ENCODE measurements around the gene VGLL4. TPM values are rescaled to one million over a fixed set of nuclear protein-coding genes. Genes with fewer than 3 reads are reported as not detected.
"Not testable (repeated sequence)": the region's sequence is repeated elsewhere in the genome, so short reads cannot be mapped to it uniquely, and the experiment has no call there.

VGLL4 gene
- total RNA-seq: 100 to 1,000 TPM in 1 of 2 donors, 10 to 100 TPM in 1; 93.5 to 104 TPM
- 10 to 100 TPM; 44.7 to 47.8 TPM for polyA plus RNA-seq
- long read RNA-seq, donor 1, transcript VGLL4-211 (5 exons, 1,377 nt): major isoform, 43 of 194 reads
- long read RNA-seq, donor 1, transcript VGLL4-201 (6 exons, 3,725 nt): minor isoform, 34 of 194 reads
- long read RNA-seq, donor 1, partial matches to known transcripts: 5 of 194 reads
- long read RNA-seq, donor 1, other reads (novel, unspliced or antisense): 108 of 194 reads
- long read RNA-seq, donor 2, transcript VGLL4-201 (6 exons, 3,725 nt): major isoform, 6 of 79 reads
- long read RNA-seq, donor 2, partial matches to known transcripts: 12 of 79 reads
- long read RNA-seq, donor 2, other reads (novel, unspliced or antisense): 58 of 79 reads

GRCh38 chr3:11643605-11644087 is at the start of gene VGLL4:
TSS of gene VGLL4 (minus strand) at chr3:11643915. CDS start at chr3:11643518, 397 bp downstream.
- Histone ChIP-seq H3K27me3 (ENCODE audit: control insufficient read depth in 1 of 2, insufficient read depth in 2 of 2, low read length in 1 of 2) (no peaks in the 10 kb centered on the region), H3K4me1 (ENCODE audit: control insufficient read depth in 1 of 2, insufficient read depth in 2 of 2, low read length in 2 of 2) (peaks cover 5% of the 10 kb centered on the region in 2 donors), H3K36me3 (ENCODE audit: control insufficient read depth in 1 of 2, insufficient read depth in 2 of 2, low read length in 1 of 2) (no peaks in the 10 kb centered on the region), H3K4me3 (ENCODE audit: low read length in 2 of 2) (peak within 1 kb of the TSS; percentile 35 to 71), H3K9me3 (ENCODE audit: control insufficient read depth, low read length) (no peaks in the 10 kb centered on the region), H3K27ac (ENCODE audit: low read depth in 1 of 2, low read length in 2 of 2) (peak within 1 kb of the TSS; percentile 24 to 57)
- intact Hi-C loops (cut with DNase I): loop anchor here (2.0 to 5.0 kb wide), 8 partner anchors 41 to 261 kb away; no protein-coding TSS in a partner anchor
- 0% methylated on average over 24 of the region's 24 CpGs for WGBS, 2 donors
- DNase-seq (peak; percentile 94), ATAC-seq (ENCODE audit: low FRiP score) (peak; percentile 90)

GRCh38 chr3:11692532-11692813 is 48.8 kb upstream of the VGLL4 start:
- ATAC-seq (ENCODE audit: low FRiP score) (no peak), DNase-seq (no peak)
- no peaks in the 10 kb centered on the region for H3K27me3 ChIP-seq (ENCODE audit: control insufficient read depth in 1 of 2, insufficient read depth in 2 of 2, low read length in 1 of 2)
- intact Hi-C loops (cut with DNase I): no loop called here
- no peak overlapping the region for H3K27ac ChIP-seq (ENCODE audit: low read depth in 1 of 2, low read length in 2 of 2)
- no peak overlapping the region for H3K4me3 ChIP-seq (ENCODE audit: low read length in 2 of 2)
- no peaks in the 10 kb centered on the region for H3K9me3 ChIP-seq (ENCODE audit: control insufficient read depth, low read length)
- 74 to 85% methylated on average over 5 of the region's 5 CpGs for WGBS, 2 donors
- no peaks in the 10 kb centered on the region for H3K36me3 ChIP-seq (ENCODE audit: control insufficient read depth in 1 of 2, insufficient read depth in 2 of 2, low read length in 1 of 2)
- H3K4me1 ChIP-seq (ENCODE audit: control insufficient read depth in 1 of 2, insufficient read depth in 2 of 2, low read length in 2 of 2): peaks cover 3 to 6% of the 10 kb centered on the region in 2 donors

DNA sequence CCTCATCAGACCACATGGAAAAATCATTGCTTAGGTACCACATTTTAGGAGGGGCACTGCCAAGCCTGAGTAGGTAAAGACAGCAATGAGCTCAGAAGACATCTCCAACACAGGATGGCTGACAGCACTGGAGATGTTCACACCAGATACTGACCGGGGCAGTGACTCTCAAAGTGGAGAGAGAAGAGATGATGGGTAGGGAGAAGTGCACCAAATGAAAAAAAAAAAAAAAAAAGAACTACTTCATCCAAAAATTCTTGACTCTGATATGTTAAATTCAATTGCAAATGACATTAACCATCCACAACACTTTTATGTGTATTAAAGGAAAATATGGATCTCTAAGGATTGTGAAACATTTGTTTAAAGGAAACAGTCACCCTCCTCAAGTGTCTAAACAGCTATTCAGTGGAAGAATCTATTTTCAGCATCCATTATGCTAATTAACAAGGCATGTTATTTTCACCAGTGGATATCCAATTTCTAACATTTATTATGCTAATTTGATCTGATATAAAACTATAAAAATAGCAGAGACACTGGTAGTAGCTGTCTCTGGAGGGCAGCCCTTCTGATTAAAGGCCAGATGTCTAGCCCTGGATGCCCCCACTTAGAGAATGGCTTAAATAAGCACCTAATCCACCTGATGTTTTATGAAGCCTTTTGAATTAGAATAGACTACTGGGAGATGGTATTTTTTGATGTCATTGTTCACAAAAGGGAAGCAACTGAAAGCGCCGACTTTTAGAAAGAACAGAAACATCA is 48.2 kb upstream of the VGLL4 start:
- H3K4me1 ChIP-seq (ENCODE audit: control insufficient read depth in 1 of 2, insufficient read depth in 2 of 2, low read length in 2 of 2): peaks cover 3 to 6% of the 10 kb centered on the region in 2 donors
- 91 to 93% methylated on average over 3 of the region's 3 CpGs for WGBS, 2 donors
- no peak for DNase-seq
- H3K4me3 ChIP-seq (ENCODE audit: low read length in 2 of 2): no peak overlapping the region
- H3K9me3 ChIP-seq (ENCODE audit: control insufficient read depth, low read length): no peaks in the 10 kb centered on the region
- intact Hi-C loops (cut with DNase I): no loop called here
- ATAC-seq (ENCODE audit: low FRiP score): no peak
- no peaks in the 10 kb centered on the region for H3K27me3 ChIP-seq (ENCODE audit: control insufficient read depth in 1 of 2, insufficient read depth in 2 of 2, low read length in 1 of 2)
- no peaks in the 10 kb centered on the region for H3K36me3 ChIP-seq (ENCODE audit: control insufficient read depth in 1 of 2, insufficient read depth in 2 of 2, low read length in 1 of 2)
- no peak overlapping the region for H3K27ac ChIP-seq (ENCODE audit: low read depth in 1 of 2, low read length in 2 of 2)

GRCh38 chr3:11690863-11691766 is 47.4 kb upstream of the VGLL4 start:
- ATAC-seq (ENCODE audit: low FRiP score): no peak

DNA sequence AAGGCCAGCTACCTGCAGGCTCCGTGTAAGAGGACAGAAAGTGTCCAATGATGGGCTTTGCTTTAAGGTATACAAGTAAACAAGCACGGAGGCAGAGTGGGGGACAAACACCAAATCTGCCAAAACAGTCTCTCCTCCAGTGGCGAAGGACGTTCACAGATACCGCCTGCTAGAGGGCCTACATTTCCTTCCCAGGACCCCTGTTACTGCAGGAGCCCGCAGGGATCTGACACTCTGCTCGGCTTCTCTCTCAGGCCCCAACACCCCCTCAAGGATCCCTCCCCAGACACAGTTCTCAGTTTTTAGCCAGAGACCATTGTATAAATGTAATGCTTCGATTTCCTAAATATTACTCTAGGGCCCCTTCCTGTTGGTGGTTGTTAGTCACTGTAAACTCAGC is 46.0 kb upstream of the VGLL4 start:
- no peaks in the 10 kb centered on the region for H3K36me3 ChIP-seq (ENCODE audit: control insufficient read depth in 1 of 2, insufficient read depth in 2 of 2, low read length in 1 of 2)
- no peaks in the 10 kb centered on the region for H3K27me3 ChIP-seq (ENCODE audit: control insufficient read depth in 1 of 2, insufficient read depth in 2 of 2, low read length in 1 of 2)
- DNase-seq: no peak
- peaks cover 0 to 1% of the 10 kb centered on the region in 2 donors for H3K4me1 ChIP-seq (ENCODE audit: control insufficient read depth in 1 of 2, insufficient read depth in 2 of 2, low read length in 2 of 2)
- intact Hi-C loops (cut with DNase I): no loop called here
- no peak overlapping the region for H3K4me3 ChIP-seq (ENCODE audit: low read length in 2 of 2)
- ATAC-seq (ENCODE audit: low FRiP score): no peak
- WGBS, 2 donors: 81 to 89% methylated on average over 8 of the region's 8 CpGs
- no peaks in the 10 kb centered on the region for H3K9me3 ChIP-seq (ENCODE audit: control insufficient read depth, low read length)
- no peak overlapping the region for H3K27ac ChIP-seq (ENCODE audit: low read depth in 1 of 2, low read length in 2 of 2)

More at GRCh38 chr3:11690863-11691766, 47.4 kb upstream of the VGLL4 start:
- DNase-seq: no peak
- H3K36me3 ChIP-seq (ENCODE audit: control insufficient read depth in 1 of 2, insufficient read depth in 2 of 2, low read length in 1 of 2): no peaks in the 10 kb centered on the region
- peaks cover 3 to 6% of the 10 kb centered on the region in 2 donors for H3K4me1 ChIP-seq (ENCODE audit: control insufficient read depth in 1 of 2, insufficient read depth in 2 of 2, low read length in 2 of 2)
- H3K27ac ChIP-seq (ENCODE audit: low read depth in 1 of 2, low read length in 2 of 2): no peak overlapping the region
- H3K9me3 ChIP-seq (ENCODE audit: control insufficient read depth, low read length): no peaks in the 10 kb centered on the region
- intact Hi-C loops (cut with DNase I): no loop called here
- H3K4me3 ChIP-seq (ENCODE audit: low read length in 2 of 2): no peak overlapping the region
- 46 to 57% methylated on average over 8 of the region's 8 CpGs for WGBS, 2 donors
- no peaks in the 10 kb centered on the region for H3K27me3 ChIP-seq (ENCODE audit: control insufficient read depth in 1 of 2, insufficient read depth in 2 of 2, low read length in 1 of 2)

- H3K4me1 ChIP-seq (ENCODE audit: control insufficient read depth in 1 of 2, insufficient read depth in 2 of 2, low read length in 2 of 2); DNase-seq; H3K36me3 ChIP-seq (ENCODE audit: control insufficient read depth in 1 of 2, insufficient read depth in 2 of 2, low read length in 1 of 2); ATAC-seq (ENCODE audit: low FRiP score); H3K27ac ChIP-seq (ENCODE audit: low read depth in 1 of 2, low read length in 2 of 2); H3K27me3 ChIP-seq (ENCODE audit: control insufficient read depth in 1 of 2, insufficient read depth in 2 of 2, low read length in 1 of 2); H3K9me3 ChIP-seq (ENCODE audit: control insufficient read depth, low read length); H3K4me3 ChIP-seq (ENCODE audit: low read length in 2 of 2); intact Hi-C loops (cut with DNase I): not testable (repeated sequence)
- WGBS, 2 donors: 96 to 99% methylated on average over 6 of the region's 6 CpGs
Measured at GRCh38 chr3:11684980-11685379, 41.3 kb upstream of the VGLL4 start.

- Histone ChIP-seq H3K27ac (ENCODE audit: low read depth in 1 of 2, low read length in 2 of 2) (no peak overlapping the region), H3K4me3 (ENCODE audit: low read length in 2 of 2) (no peak overlapping the region), H3K4me1 (ENCODE audit: control insufficient read depth in 1 of 2, insufficient read depth in 2 of 2, low read length in 2 of 2) (peaks cover 0 to 2% of the 10 kb centered on the region in 2 donors), H3K27me3 (ENCODE audit: control insufficient read depth in 1 of 2, insufficient read depth in 2 of 2, low read length in 1 of 2) (no peaks in the 10 kb centered on the region), H3K36me3 (ENCODE audit: control insufficient read depth in 1 of 2, insufficient read depth in 2 of 2, low read length in 1 of 2) (peaks cover 0 to 1% of the 10 kb centered on the region in 2 donors), H3K9me3 (ENCODE audit: control insufficient read depth, low read length) (no peaks in the 10 kb centered on the region)
- DNase-seq: no peak
- WGBS, 2 donors: 59 to 65% methylated on average over 14 of the region's 14 CpGs
- intact Hi-C loops (cut with DNase I): no loop called here
- ATAC-seq (ENCODE audit: low FRiP score): no peak
Measured at GRCh38 chr3:11680509-11680908, 36.8 kb upstream of the VGLL4 start.

- 93 to 97% methylated on average over 5 of the region's 5 CpGs for WGBS, 2 donors
- intact Hi-C loops (cut with DNase I): no loop called here
- ATAC-seq (ENCODE audit: low FRiP score): no peak
- Histone ChIP-seq H3K4me3 (ENCODE audit: low read length in 2 of 2) (no peak overlapping the region), H3K36me3 (ENCODE audit: control insufficient read depth in 1 of 2, insufficient read depth in 2 of 2, low read length in 1 of 2) (peaks cover 0 to 1% of the 10 kb centered on the region in 2 donors), H3K4me1 (ENCODE audit: control insufficient read depth in 1 of 2, insufficient read depth in 2 of 2, low read length in 2 of 2) (peaks cover 0 to 2% of the 10 kb centered on the region in 2 donors), H3K9me3 (ENCODE audit: control insufficient read depth, low read length) (no peaks in the 10 kb centered on the region), H3K27me3 (ENCODE audit: control insufficient read depth in 1 of 2, insufficient read depth in 2 of 2, low read length in 1 of 2) (no peaks in the 10 kb centered on the region), H3K27ac (ENCODE audit: low read depth in 1 of 2, low read length in 2 of 2) (no peak overlapping the region)
- DNase-seq: no peak
Measured at GRCh38 chr3:11679964-11680363, 36.2 kb upstream of the VGLL4 start.
